ENCODE data around the gene SDK2.

GRCh38 chr17:73285916-73286862, 358.1 kb downstream of the SDK2 start:
- TF ChIP-seq CTCF (conservative IDR thresholded peaks at IDR 0.05; ENCODE audit: low read depth, low read length), result no peak
- TF ChIP-seq MAFK (IDR thresholded peaks at IDR 0.05; ENCODE audit: low read depth, low read length), result no peak
- no peak for TF ChIP-seq POLR2A (IDR thresholded peaks at IDR 0.05; ENCODE audit: low read depth, low read length)
- no peak for TF ChIP-seq CEBPB (IDR thresholded peaks at IDR 0.05; ENCODE audit: low read depth, low read length)
- no peak for TF ChIP-seq MXI1 (IDR thresholded peaks at IDR 0.05; ENCODE audit: borderline replicate concordance, low read depth, low read length)
- TF ChIP-seq SMC3 (IDR thresholded peaks at IDR 0.05; ENCODE audit: low read depth, low read length), result no peak
- TF ChIP-seq MAZ (IDR thresholded peaks at IDR 0.05; ENCODE audit: borderline replicate concordance, low read depth, low read length), result no peak
- TF ChIP-seq RCOR1 (IDR thresholded peaks at IDR 0.05; ENCODE audit: insufficient replicate concordance, low read length), result no peak
